Parathyroid adenoma (tissue), 2 donors: ENCODE measurements around the gene CR1.
"Not testable (repeated sequence)": the region's sequence is repeated elsewhere in the genome, so short reads cannot be mapped to it uniquely, and the experiment has no call there.

ENCODE experiments used
- H2AFZ ChIP-seq: fragments of 300-600 bp; sonication (generic); one replicate; pipeline ENCODE4 v1.7.0; 2017; ENCODE audit warnings: antibody characterized with exemption, mild to moderate bottlenecking
- H3K27ac ChIP-seq: fragments of 300-600 bp; sonication (generic); one replicate; pipeline ENCODE4 v1.7.0; 2017
- H3K27me3 ChIP-seq: fragments of 300-600 bp; sonication (generic); one replicate; pipeline ENCODE4 v1.7.0; 2017; ENCODE audit warnings: low read length; ENCODE audit not compliant: control insufficient read depth, insufficient read depth
- H3K36me3 ChIP-seq: fragments of 300-600 bp; sonication (generic); one replicate; pipeline ENCODE4 v1.7.0; 2017; ENCODE audit warnings: low read length; ENCODE audit not compliant: control insufficient read depth, insufficient read depth
- H3K4me1 ChIP-seq: fragments of 300-600 bp; sonication (generic); one replicate; pipeline ENCODE4 v1.7.0; 2017; ENCODE audit warnings: control low read depth
- H3K4me2 ChIP-seq: fragments of 300-600 bp; sonication (generic); one replicate; pipeline ENCODE4 v1.7.0; 2017; ENCODE audit warnings: low read length
- H3K4me3 ChIP-seq: fragments of 300-600 bp; sonication (generic); one replicate; pipeline ENCODE4 v1.7.0; 2017; ENCODE audit warnings: low read depth, low read length
- H3K79me2 ChIP-seq: fragments of 300-600 bp; sonication (generic); one replicate; pipeline ENCODE4 v1.7.0; 2017; ENCODE audit warnings: control low read depth
- H3K9ac ChIP-seq: fragments of 300-600 bp; sonication (generic); one replicate; pipeline ENCODE4 v1.7.0; 2017; ENCODE audit warnings: mild to moderate bottlenecking
- H3K9me3 ChIP-seq: fragments of 300-600 bp; sonication (generic); one replicate; pipeline ENCODE4 v1.7.0; 2017; ENCODE audit warnings: low read length; ENCODE audit not compliant: control insufficient read depth
- TF ChIP-seq, protein P1 (sequence below): fragments of 300-600 bp; sonication (generic); IDR thresholded peaks from one replicate; pipeline ENCODE4 v1.7.0; 2017; ENCODE audit warnings: antibody characterized with exemption, mild to moderate bottlenecking
- donor health status: primary hyperparathyroidism.

CR1 gene

GRCh38 chr1:207673399-207673798, 177.4 kb downstream of the CR1 start:
- Histone ChIP-seq H3K79me2 (no peaks in the 10 kb centered on the region), H3K4me1 (no peaks in the 10 kb centered on the region), H2AFZ (no peak overlapping the region), H3K9me3 (no peaks in the 10 kb centered on the region), H3K4me2 (no peak overlapping the region), H3K27ac (no peak overlapping the region), H3K36me3 (no peaks in the 10 kb centered on the region), H3K4me3 (no peak overlapping the region), H3K27me3 (no peaks in the 10 kb centered on the region), H3K9ac (no peak overlapping the region)
- TF ChIP-seq, protein P1, sequence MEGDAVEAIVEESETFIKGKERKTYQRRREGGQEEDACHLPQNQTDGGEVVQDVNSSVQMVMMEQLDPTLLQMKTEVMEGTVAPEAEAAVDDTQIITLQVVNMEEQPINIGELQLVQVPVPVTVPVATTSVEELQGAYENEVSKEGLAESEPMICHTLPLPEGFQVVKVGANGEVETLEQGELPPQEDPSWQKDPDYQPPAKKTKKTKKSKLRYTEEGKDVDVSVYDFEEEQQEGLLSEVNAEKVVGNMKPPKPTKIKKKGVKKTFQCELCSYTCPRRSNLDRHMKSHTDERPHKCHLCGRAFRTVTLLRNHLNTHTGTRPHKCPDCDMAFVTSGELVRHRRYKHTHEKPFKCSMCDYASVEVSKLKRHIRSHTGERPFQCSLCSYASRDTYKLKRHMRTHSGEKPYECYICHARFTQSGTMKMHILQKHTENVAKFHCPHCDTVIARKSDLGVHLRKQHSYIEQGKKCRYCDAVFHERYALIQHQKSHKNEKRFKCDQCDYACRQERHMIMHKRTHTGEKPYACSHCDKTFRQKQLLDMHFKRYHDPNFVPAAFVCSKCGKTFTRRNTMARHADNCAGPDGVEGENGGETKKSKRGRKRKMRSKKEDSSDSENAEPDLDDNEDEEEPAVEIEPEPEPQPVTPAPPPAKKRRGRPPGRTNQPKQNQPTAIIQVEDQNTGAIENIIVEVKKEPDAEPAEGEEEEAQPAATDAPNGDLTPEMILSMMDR: no peak

GRCh38 chr1:207676153-207676552, 180.2 kb downstream of the CR1 start:
- H3K27me3 ChIP-seq: no peaks in the 10 kb centered on the region
- H2AFZ ChIP-seq: no peak overlapping the region
- H3K9ac ChIP-seq: no peak overlapping the region
- H3K27ac ChIP-seq: no peak overlapping the region
- H3K4me1 ChIP-seq: no peaks in the 10 kb centered on the region
- no peaks in the 10 kb centered on the region for H3K9me3 ChIP-seq
- TF ChIP-seq, protein P1: no peak
- H3K4me3 ChIP-seq: no peak overlapping the region
- H3K4me2 ChIP-seq: no peak overlapping the region
- no peaks in the 10 kb centered on the region for H3K36me3 ChIP-seq
- no peaks in the 10 kb centered on the region for H3K79me2 ChIP-seq

- not testable (repeated sequence) for H3K4me2 ChIP-seq, H2AFZ ChIP-seq, H3K4me1 ChIP-seq, H3K27ac ChIP-seq, H3K9me3 ChIP-seq, H3K4me3 ChIP-seq, H3K79me2 ChIP-seq, H3K27me3 ChIP-seq, H3K9ac ChIP-seq, H3K36me3 ChIP-seq
These were observed 184.8 kb downstream of the CR1 start for GRCh38 chr1:207680590-207681388.

DNA sequence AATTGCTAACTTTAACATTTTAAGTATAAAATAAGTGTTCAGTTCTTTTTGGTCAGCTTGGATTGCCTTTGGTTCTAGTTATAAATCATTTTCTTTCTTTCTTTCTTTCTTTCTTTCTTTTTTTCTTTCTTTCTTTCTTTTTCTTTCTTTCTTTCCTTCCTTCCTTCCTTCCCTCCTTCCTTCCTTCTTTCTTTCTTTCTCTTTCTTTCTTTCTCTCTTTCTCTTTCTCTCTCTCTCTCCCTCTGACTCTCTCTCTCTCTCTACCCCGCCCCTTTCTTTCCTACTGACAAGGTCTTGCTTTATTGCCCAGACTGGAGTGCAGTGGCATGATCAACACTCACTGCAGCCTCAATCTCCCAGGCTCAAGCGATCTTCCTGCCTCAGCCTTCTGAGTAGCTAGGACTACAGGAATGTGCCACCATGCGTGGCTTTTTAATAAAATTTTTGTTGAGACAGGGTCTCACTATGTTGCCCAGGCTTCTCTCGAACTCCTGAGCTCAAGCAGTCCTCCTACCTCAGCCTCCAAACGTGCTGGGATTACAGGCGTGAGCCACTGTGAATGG, 187.0 kb downstream of the CR1 start:
- H2AFZ ChIP-seq, H3K79me2 ChIP-seq, H3K4me3 ChIP-seq, H3K36me3 ChIP-seq, H3K27me3 ChIP-seq, H3K9ac ChIP-seq, H3K9me3 ChIP-seq, H3K4me2 ChIP-seq, H3K27ac ChIP-seq, H3K4me1 ChIP-seq: not testable (repeated sequence)

GRCh38 chr1:207690551-207690950, 194.6 kb downstream of the CR1 start:
- H3K9ac ChIP-seq, H3K36me3 ChIP-seq, H2AFZ ChIP-seq, H3K27me3 ChIP-seq, H3K4me1 ChIP-seq, H3K9me3 ChIP-seq, H3K79me2 ChIP-seq, H3K4me2 ChIP-seq, H3K27ac ChIP-seq, H3K4me3 ChIP-seq: not testable (repeated sequence)

DNA sequence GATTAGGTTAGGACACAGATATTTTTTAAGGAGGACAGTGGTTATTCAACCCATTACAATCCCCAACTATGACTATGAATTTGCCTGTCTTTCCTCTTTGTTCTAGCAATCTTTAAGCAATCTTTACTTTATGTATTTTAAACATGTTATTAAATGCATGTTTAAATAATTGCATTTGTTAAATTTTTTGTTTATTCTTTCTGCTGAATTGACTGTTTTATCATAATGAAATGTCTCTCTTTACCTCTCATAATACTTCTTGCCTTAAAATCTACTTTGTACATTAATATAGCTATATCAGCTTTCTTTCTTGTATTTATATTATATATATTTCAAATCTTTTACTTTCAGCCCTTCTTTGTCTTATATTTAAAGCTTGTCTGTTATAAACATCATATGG, 195.1 kb downstream of the CR1 start:
- Histone ChIP-seq H3K9ac (no peak overlapping the region), H3K27ac (no peak overlapping the region), H2AFZ (no peak overlapping the region), H3K36me3 (no peaks in the 10 kb centered on the region), H3K79me2 (no peaks in the 10 kb centered on the region), H3K4me2 (no peak overlapping the region), H3K4me3 (no peak overlapping the region), H3K27me3 (no peaks in the 10 kb centered on the region), H3K9me3 (no peaks in the 10 kb centered on the region), H3K4me1 (no peaks in the 10 kb centered on the region)
- TF ChIP-seq, protein P1: no peak
